Ishikawa (cell line): Measurements from ENCODE around the gene YWHAE.

Experiments
- CEBPB ChIP-seq: IDR thresholded peaks from 2 replicates; pipeline ENCODE4 v1.6.1; 2012
- EGR1 ChIP-seq: IDR thresholded peaks from 2 replicates; pipeline ENCODE4 v1.6.1; 2012
- EP300 ChIP-seq: IDR thresholded peaks from 2 replicates; pipeline ENCODE4 v1.6.1; 2012; ENCODE audit warnings: borderline replicate concordance
- FOXM1 ChIP-seq: IDR thresholded peaks from 2 replicates; pipeline ENCODE4 v1.6.1; 2012; ENCODE audit warnings: low read depth, borderline replicate concordance
- MAX ChIP-seq: IDR thresholded peaks from 2 replicates; pipeline ENCODE4 v1.6.1; 2012
- REST ChIP-seq: IDR thresholded peaks from 2 replicates; pipeline ENCODE4 v1.6.1; 2012; ENCODE audit warnings: low read depth, mild to moderate bottlenecking
- TAF1 ChIP-seq: IDR thresholded peaks from 2 replicates; pipeline ENCODE4 v1.6.1; 2012; ENCODE audit warnings: low read depth, mild to moderate bottlenecking
- TEAD4 ChIP-seq: IDR thresholded peaks from 2 replicates; pipeline ENCODE4 v1.6.1; 2012
- USF1 ChIP-seq: IDR thresholded peaks from 2 replicates; pipeline ENCODE4 v1.6.1; 2012
- YY1 ChIP-seq: IDR thresholded peaks from 2 replicates; pipeline ENCODE4 v1.6.1; 2012; ENCODE audit warnings: low read depth

GRCh38 chr17:1435326-1435725 is 35.3 kb upstream of the YWHAE start:
- TF ChIP-seq FOXM1 (no peak), TAF1 (no peak), TEAD4 (no peak), YY1 (no peak), USF1 (no peak), CEBPB (no peak), EGR1 (no peak), REST (no peak), EP300 (no peak), MAX (no peak)
